H9 (cell line): ENCODE results near the gene ALAS1. TPM values are rescaled to one million over a fixed set of nuclear protein-coding genes. Genes with fewer than 3 reads are reported as not detected.

ENCODE experiments used
- DNase-seq: peaks from one replicate; pipeline ENCODE4 v3.0.0-alpha.2; 2017
- H2AFZ ChIP-seq: one replicate; pipeline ENCODE4 v1.6.1; 2013; ENCODE audit warnings: mild to moderate bottlenecking, low read length, control low read depth, moderate library complexity
- H2AK5ac ChIP-seq: 2 replicates; pipeline ENCODE4 v1.6.1; 2013; ENCODE audit warnings: low read length, control low read depth, mixed read lengths; ENCODE audit not compliant: insufficient read length
- H2BK120ac ChIP-seq: one replicate; pipeline ENCODE4 v1.6.1; 2013; ENCODE audit warnings: low read depth, mild to moderate bottlenecking, low read length, control low read depth, inconsistent platforms; ENCODE audit not compliant: poor library complexity, severe bottlenecking
- H2BK12ac ChIP-seq: 2 replicates; pipeline ENCODE4 v1.6.1; 2013; ENCODE audit warnings: low read length, control low read depth, mixed read lengths, low read depth; ENCODE audit not compliant: insufficient read length
- H2BK15ac ChIP-seq: 2 replicates; pipeline ENCODE4 v1.6.1; 2013; ENCODE audit warnings: low read depth, low read length, control low read depth
- H2BK20ac ChIP-seq: one replicate; pipeline ENCODE4 v1.6.1; 2013; ENCODE audit warnings: low read depth, mild to moderate bottlenecking, low read length, control low read depth, inconsistent platforms; ENCODE audit not compliant: poor library complexity, severe bottlenecking
- H2BK5ac ChIP-seq: 2 replicates; pipeline ENCODE4 v1.6.1; 2013; ENCODE audit warnings: low read length, control low read depth, mixed read lengths; ENCODE audit not compliant: insufficient read length
- H3K14ac ChIP-seq: 2 replicates; pipeline ENCODE4 v1.6.1; 2013; ENCODE audit warnings: low read length, control low read depth; ENCODE audit not compliant: insufficient read depth
- H3K18ac ChIP-seq: 2 replicates; pipeline ENCODE4 v1.6.1; 2013; ENCODE audit warnings: low read depth, mild to moderate bottlenecking, mixed read lengths, low read length, control low read depth; ENCODE audit not compliant: insufficient read length
- H3K23ac ChIP-seq: 2 replicates; pipeline ENCODE4 v1.6.1; 2013; ENCODE audit warnings: low read length, control low read depth, mixed read lengths, low read depth; ENCODE audit not compliant: insufficient read length
- H3K23me2 ChIP-seq: 2 replicates; pipeline ENCODE4 v1.6.1; 2013; ENCODE audit warnings: low read depth, mild to moderate bottlenecking, mixed read lengths, low read length, control low read depth; ENCODE audit not compliant: insufficient read length, poor library complexity, severe bottlenecking
- H3K27ac ChIP-seq: 2 replicates; pipeline ENCODE4 v1.5.1; 2013; ENCODE audit warnings: low read length, control low read depth, mixed read lengths, low read depth; ENCODE audit not compliant: insufficient read length
- H3K27me3 ChIP-seq: 2 replicates; pipeline ENCODE4 v1.6.1; 2013; ENCODE audit warnings: low read length, control low read depth, inconsistent platforms; ENCODE audit not compliant: insufficient read depth
- H3K4ac ChIP-seq: 2 replicates; pipeline ENCODE4 v1.6.1; 2013; ENCODE audit warnings: low read depth, mild to moderate bottlenecking, control low read depth, inconsistent platforms, low read length, moderate library complexity
- H3K4me1 ChIP-seq: 2 replicates; pipeline ENCODE4 v1.6.1; 2013; ENCODE audit warnings: low read length, control low read depth, inconsistent platforms; ENCODE audit not compliant: insufficient read depth
- H3K4me2 ChIP-seq: 2 replicates; pipeline ENCODE4 v1.6.1; 2013; ENCODE audit warnings: low read length, control low read depth, mixed read lengths; ENCODE audit not compliant: insufficient read length, insufficient read depth
- H3K56ac ChIP-seq: 2 replicates; pipeline ENCODE4 v1.6.1; 2013; ENCODE audit warnings: low read depth, mild to moderate bottlenecking, mixed read lengths, low read length, control low read depth; ENCODE audit not compliant: insufficient read length
- H3K79me1 ChIP-seq: 2 replicates; pipeline ENCODE4 v1.6.1; 2013; ENCODE audit warnings: low read depth, mild to moderate bottlenecking, moderate library complexity, low read length, control low read depth, inconsistent platforms; ENCODE audit not compliant: insufficient read depth, poor library complexity, severe bottlenecking
- H3K79me2 ChIP-seq: 2 replicates; pipeline ENCODE4 v1.6.1; 2013; ENCODE audit warnings: low read length, control low read depth, inconsistent platforms; ENCODE audit not compliant: insufficient read depth
- H3K9ac ChIP-seq: 2 replicates; pipeline ENCODE4 v1.6.1; 2013; ENCODE audit warnings: low read length, control low read depth, mixed read lengths; ENCODE audit not compliant: insufficient read length; ENCODE audit errors: extremely low read depth
- H3K9me3 ChIP-seq: one replicate; pipeline ENCODE4 v1.6.1; 2013; ENCODE audit warnings: low read depth, low read length, inconsistent platforms; ENCODE audit not compliant: control insufficient read depth
- H3T11ph ChIP-seq: one replicate; pipeline ENCODE4 v1.6.1; 2013; ENCODE audit warnings: mild to moderate bottlenecking, low read length, control low read depth, inconsistent platforms
- H4K20me1 ChIP-seq: one replicate; pipeline ENCODE4 v1.6.1; 2013; ENCODE audit not compliant: control insufficient read depth, insufficient read length, insufficient read depth
- H4K5ac ChIP-seq: 2 replicates; pipeline ENCODE4 v1.6.1; 2013; ENCODE audit warnings: low read depth, mild to moderate bottlenecking, mixed read lengths, low read length, control low read depth; ENCODE audit not compliant: insufficient read length
- H4K8ac ChIP-seq: replicated peaks from 2 replicates; pipeline ENCODE4 v1.6.1; 2013; ENCODE audit warnings: low read length, control low read depth, mixed read lengths, low read depth; ENCODE audit not compliant: insufficient read length
- H4K91ac ChIP-seq: 2 replicates; pipeline ENCODE4 v1.6.1; 2013; ENCODE audit warnings: low read depth, mild to moderate bottlenecking, moderate library complexity, mixed read lengths, low read length, control low read depth; ENCODE audit not compliant: insufficient read length
- H3K27ac Mint-ChIP-seq, 3 experiments: 2 replicates in 2 of 3; 3 replicates in 1 of 3; pipeline ENCODE4 v1.8.0; 2020 to 2021; ENCODE audit warnings: mixed read lengths in 3 of 3, mild to moderate bottlenecking in 1 of 3, moderate library complexity in 1 of 3
- H3K27me3 Mint-ChIP-seq: 2 replicates; pipeline ENCODE4 v1.8.0; 2021; ENCODE audit warnings: low read depth, mild to moderate bottlenecking, moderate library complexity, mixed read lengths
- H3K36me3 Mint-ChIP-seq, 3 experiments: 2 replicates in 2 of 3; 3 replicates in 1 of 3; pipeline ENCODE4 v1.8.0; 2020 to 2021; ENCODE audit warnings: low read depth in 3 of 3, mixed read lengths in 3 of 3; ENCODE audit not compliant: insufficient read depth in 1 of 3
- H3K4me1 Mint-ChIP-seq, 2 experiments: 2 replicates each; pipeline ENCODE4 v1.8.0; 2020; ENCODE audit warnings: mixed read lengths in 2 of 2
- H3K4me3 Mint-ChIP-seq, 2 experiments: 2 replicates in 1 of 2; 3 replicates in 1 of 2; pipeline ENCODE4 v1.8.0; 2020 to 2021; ENCODE audit warnings: mild to moderate bottlenecking in 2 of 2, mixed read lengths in 2 of 2, moderate library complexity in 1 of 2
- H3K9me3 Mint-ChIP-seq, 2 experiments: 2 replicates in 1 of 2; 3 replicates in 1 of 2; pipeline ENCODE4 v1.8.0; 2020; ENCODE audit warnings: mild to moderate bottlenecking in 2 of 2, mixed read lengths in 2 of 2, moderate library complexity in 1 of 2
- WGBS: extraction: QIAGEN DNeasy Blood & Tissue Kit; methylation state at CpG from one replicate; pipeline ENCODE4 v1.1.7; 2013; ENCODE audit warnings: missing lambda C conversion rate, low lambda C conversion rate, mixed read lengths; ENCODE audit not compliant: insufficient read length; ENCODE audit errors: extremely low coverage; 5-methylcytosine and 5-hydroxymethylcytosine counted together
- total RNA-seq: library from RNA; stranded (reverse); gene quantifications from 2 replicates; pipeline ENCODE4 v1.2.1, GENCODE V29; 2021
- TF ChIP-seq, protein P1 (sequence below): fragments of 200-600 bp; sonication (generic); conservative IDR thresholded peaks from 3 replicates; pipeline ENCODE4 v1.8.0; 2021; ENCODE audit warnings: antibody characterized with exemption, mild to moderate bottlenecking

ALAS1 gene
- total RNA-seq, 1 experiment from 2014 or later: 39.1 TPM

GRCh38 chr3:52248816-52249547 is 51.0 kb downstream of the ALAS1 start:
- no peak overlapping the region for H3K4ac ChIP-seq
- H3K79me2 ChIP-seq: no peaks in the 10 kb centered on the region
- no peak overlapping the region for H3T11ph ChIP-seq
- WGBS: no CpG with 5 or more reads among the region's 10 CpGs
- no peak overlapping the region for H4K5ac ChIP-seq
- no peak overlapping the region for H3K27ac Mint-ChIP-seq
- H3K4me1 Mint-ChIP-seq: peaks cover 0 to 10% of the 10 kb centered on the region in 2 experiments; a peak in 3 of 4 replicates
- H2BK15ac ChIP-seq: no peak overlapping the region
- H3K18ac ChIP-seq: no peak overlapping the region
- no peaks in the 10 kb centered on the region for H3K9me3 Mint-ChIP-seq
- H3K23ac ChIP-seq: no peak overlapping the region
- H3K36me3 Mint-ChIP-seq: peaks cover 6 to 56% (median 20%) of the 10 kb centered on the region in 3 experiments; a peak in 5 of 7 replicates
- no peak overlapping the region for H2AK5ac ChIP-seq
- peaks cover 14% of the 10 kb centered on the region; the same call in 1 of the 2 replicates for H3K27me3 ChIP-seq
- H3K9ac ChIP-seq: no peak overlapping the region
- H3K14ac ChIP-seq: no peak overlapping the region
- no peak overlapping the region for H2BK20ac ChIP-seq
- no peaks in the 10 kb centered on the region for H4K20me1 ChIP-seq
- DNase-seq: peak; percentile 29
- peaks cover 32% of the 10 kb centered on the region for H3K27me3 Mint-ChIP-seq
- H2BK120ac ChIP-seq: no peak overlapping the region
- no peak overlapping the region for H3K56ac ChIP-seq
- H2BK5ac ChIP-seq: no peak overlapping the region
- no peak overlapping the region for H3K4me3 Mint-ChIP-seq
- H3K27ac ChIP-seq: no peak overlapping the region
- peaks cover 3% of the 10 kb centered on the region for H3K23me2 ChIP-seq
- no peak overlapping the region for H4K91ac ChIP-seq
- H4K8ac ChIP-seq: no peak overlapping the region
- no peak overlapping the region for H3K4me2 ChIP-seq
- H3K9me3 ChIP-seq: no peaks in the 10 kb centered on the region
- TF ChIP-seq, protein P1, sequence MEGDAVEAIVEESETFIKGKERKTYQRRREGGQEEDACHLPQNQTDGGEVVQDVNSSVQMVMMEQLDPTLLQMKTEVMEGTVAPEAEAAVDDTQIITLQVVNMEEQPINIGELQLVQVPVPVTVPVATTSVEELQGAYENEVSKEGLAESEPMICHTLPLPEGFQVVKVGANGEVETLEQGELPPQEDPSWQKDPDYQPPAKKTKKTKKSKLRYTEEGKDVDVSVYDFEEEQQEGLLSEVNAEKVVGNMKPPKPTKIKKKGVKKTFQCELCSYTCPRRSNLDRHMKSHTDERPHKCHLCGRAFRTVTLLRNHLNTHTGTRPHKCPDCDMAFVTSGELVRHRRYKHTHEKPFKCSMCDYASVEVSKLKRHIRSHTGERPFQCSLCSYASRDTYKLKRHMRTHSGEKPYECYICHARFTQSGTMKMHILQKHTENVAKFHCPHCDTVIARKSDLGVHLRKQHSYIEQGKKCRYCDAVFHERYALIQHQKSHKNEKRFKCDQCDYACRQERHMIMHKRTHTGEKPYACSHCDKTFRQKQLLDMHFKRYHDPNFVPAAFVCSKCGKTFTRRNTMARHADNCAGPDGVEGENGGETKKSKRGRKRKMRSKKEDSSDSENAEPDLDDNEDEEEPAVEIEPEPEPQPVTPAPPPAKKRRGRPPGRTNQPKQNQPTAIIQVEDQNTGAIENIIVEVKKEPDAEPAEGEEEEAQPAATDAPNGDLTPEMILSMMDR: no peak
- H2BK12ac ChIP-seq: no peak overlapping the region
- no peak overlapping the region for H2AFZ ChIP-seq
- H3K4me1 ChIP-seq: no peaks in the 10 kb centered on the region
- H3K79me1 ChIP-seq: no peaks in the 10 kb centered on the region
